NCI-H1105 treated with DMSO at 0.1 percent for 48 hours (cell line): ENCODE results near the gene TFIP11.

Experiments used
- DNase-seq: peaks from one replicate; lab custom pipeline; 2025; lab: John Stamatoyannopoulos, UW

Gene TFIP11

GRCh38 chr22:26479043-26479791 is 33.1 kb downstream of the TFIP11 start:
- peak; percentile 30 for DNase-seq

GRCh38 chr22:26477341-26477731 is 34.9 kb downstream of the TFIP11 start:
- no peak for DNase-seq

- no peak for DNase-seq
Measured at GRCh38 chr22:26476705-26477340, 35.5 kb downstream of the TFIP11 start.

GRCh38 chr22:26474682-26475081 is 37.6 kb downstream of the TFIP11 start:
- no peak for DNase-seq

- no peak for DNase-seq
Measured at GRCh38 chr22:26471522-26471921, 40.8 kb downstream of the TFIP11 start.

GRCh38 chr22:26470807-26471206 is 41.5 kb downstream of the TFIP11 start:
- DNase-seq: no peak

GRCh38 chr22:26466196-26466595 is 46.1 kb downstream of the TFIP11 start:
- DNase-seq: no peak

- no peak for DNase-seq
Measured at GRCh38 chr22:26464312-26464711, 48.0 kb downstream of the TFIP11 start.

- DNase-seq: no peak
Measured at GRCh38 chr22:26463688-26464087, 48.6 kb downstream of the TFIP11 start.

- no peak for DNase-seq
Measured at GRCh38 chr22:26463101-26463661, 49.1 kb downstream of the TFIP11 start.

- DNase-seq: no peak
Measured at GRCh38 chr22:26462641-26463040, 49.6 kb downstream of the TFIP11 start.

GRCh38 chr22:26462051-26462450 is 50.2 kb downstream of the TFIP11 start:
- no peak for DNase-seq

GRCh38 chr22:26461188-26461810 is 51.0 kb downstream of the TFIP11 start:
- peak; percentile 21 for DNase-seq

GRCh38 chr22:26460202-26460601 is 52.1 kb downstream of the TFIP11 start:
- DNase-seq: no peak

GRCh38 chr22:26457661-26458272 is 54.5 kb downstream of the TFIP11 start:
- DNase-seq: no peak

GRCh38 chr22:26453812-26454500 is 58.3 kb downstream of the TFIP11 start:
- DNase-seq: no peak

GRCh38 chr22:26453216-26453615 is 59.1 kb downstream of the TFIP11 start:
- DNase-seq: no peak

- no peak for DNase-seq
Measured at GRCh38 chr22:26452236-26453016, 59.8 kb downstream of the TFIP11 start.

- DNase-seq: no peak
Measured at GRCh38 chr22:26450453-26451185, 61.7 kb downstream of the TFIP11 start.

GRCh38 chr22:26448941-26449340 is 63.3 kb downstream of the TFIP11 start:
- DNase-seq: no peak
